LNCaP clone FGC (cell line): Measurements from ENCODE around the gene PKHD1.

Source experiments
- DNase-seq: peaks from one replicate; pipeline ENCODE4 v3.0.0-alpha.2; 2011; ENCODE audit warnings: low read depth
- H3K4me3 ChIP-seq: 2 replicates; pipeline ENCODE4 v1.5.1; 2011; ENCODE audit warnings: mild to moderate bottlenecking, low read depth, low read length, control low read depth
- CTCF ChIP-seq: IDR thresholded peaks from 2 replicates; pipeline ENCODE4 v1.5.1; 2012; ENCODE audit warnings: mild to moderate bottlenecking; ENCODE audit not compliant: control insufficient read depth, insufficient read depth; ENCODE audit errors: extremely low read depth

The PKHD1 gene

GRCh38 chr6:51618563-51618962 lies 468.9 kb downstream of the PKHD1 start:
- H3K4me3 ChIP-seq = no peak overlapping the region
- no peak for DNase-seq

GRCh38 chr6:51617751-51618150 lies 469.7 kb downstream of the PKHD1 start:
- TF ChIP-seq CTCF = no peak
- no peak for DNase-seq
- no peak overlapping the region for H3K4me3 ChIP-seq

More at GRCh38 chr6:51618563-51618962, 468.9 kb downstream of the PKHD1 start:
- TF ChIP-seq CTCF = no peak

DNA sequence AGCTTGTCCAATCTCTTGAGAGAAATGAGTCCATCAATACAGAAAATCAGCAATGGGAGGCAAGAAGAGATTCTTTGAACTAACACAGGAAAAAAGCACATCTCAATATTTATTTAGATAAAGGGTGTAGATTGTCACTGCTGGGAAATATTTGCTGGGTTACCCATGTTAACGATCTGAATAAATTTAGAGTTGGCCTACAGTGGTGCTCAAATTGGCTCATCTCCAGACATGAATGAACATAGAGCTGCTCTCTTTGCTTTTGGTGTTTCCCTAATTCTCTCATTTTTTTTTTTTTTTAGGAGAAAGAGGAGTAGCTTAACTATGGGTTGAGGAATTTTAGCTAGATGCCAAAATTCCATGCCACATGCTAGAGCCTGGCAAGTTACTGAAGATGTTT lies 471.2 kb downstream of the PKHD1 start:
- no peak for TF ChIP-seq CTCF
- H3K4me3 ChIP-seq = no peak overlapping the region
- no peak for DNase-seq

GRCh38 chr6:51614725-51615124 lies 472.7 kb downstream of the PKHD1 start:
- H3K4me3 ChIP-seq = no peak overlapping the region
- TF ChIP-seq CTCF = no peak
- DNase-seq = no peak

DNA sequence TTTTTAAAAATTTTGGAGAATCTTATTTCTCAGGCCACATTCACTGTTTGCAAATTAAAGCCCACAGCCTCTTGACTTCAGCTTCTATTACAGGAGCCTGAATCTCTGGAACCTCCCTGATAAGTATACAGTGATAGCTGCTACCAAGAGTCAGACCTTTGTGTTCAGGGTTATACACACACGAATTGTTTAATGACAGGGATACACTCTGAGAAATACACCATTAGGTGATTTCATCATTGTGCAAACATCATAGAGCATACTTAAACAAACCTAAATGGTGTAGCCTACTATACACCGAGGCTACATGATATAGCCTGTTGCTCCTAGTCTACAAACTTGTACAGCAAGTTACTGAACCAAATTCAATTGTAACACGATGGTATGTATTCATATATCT lies 473.9 kb downstream of the PKHD1 start:
- no peak overlapping the region for H3K4me3 ChIP-seq
- no peak for TF ChIP-seq CTCF
- DNase-seq = peak; percentile 93

GRCh38 chr6:51608932-51609331 lies 478.5 kb downstream of the PKHD1 start:
- peak; percentile 52 for DNase-seq
- no peak overlapping the region for H3K4me3 ChIP-seq

More at GRCh38 chr6:51608932-51609331, 478.5 kb downstream of the PKHD1 start:
- TF ChIP-seq CTCF = no peak
